ENCODE measurements around the gene TUSC7.

TUSC7 gene

GRCh38 chr3:116709479-116709878, at the start of gene TUSC7:
Gene TUSC7 (plus strand): TSS chr3:116709779.
- no peak for DNase-seq (ENCODE audit: low read depth)

- no peak for DNase-seq (ENCODE audit: low read depth)
Observed at GRCh38 chr3:116661196-116661595, 48.4 kb upstream of the TUSC7 start.

- no peak for DNase-seq (ENCODE audit: low read depth)
Observed at GRCh38 chr3:116663161-116664110, 46.1 kb upstream of the TUSC7 start.

GRCh38 chr3:116667324-116667723, 42.3 kb upstream of the TUSC7 start:
- DNase-seq (ENCODE audit: low read depth) = no peak

GRCh38 chr3:116667791-116668190, 41.8 kb upstream of the TUSC7 start:
- DNase-seq (ENCODE audit: low read depth) = no peak

- DNase-seq (ENCODE audit: low read depth) = no peak
Observed at GRCh38 chr3:116669576-116669975, 40.0 kb upstream of the TUSC7 start.

GRCh38 chr3:116671151-116671550, 38.4 kb upstream of the TUSC7 start:
- no peak for DNase-seq (ENCODE audit: low read depth)

- no peak for DNase-seq (ENCODE audit: low read depth)
Observed at GRCh38 chr3:116678853-116679252, 30.7 kb upstream of the TUSC7 start.

GRCh38 chr3:116691041-116691440, 18.5 kb upstream of the TUSC7 start:
- DNase-seq (ENCODE audit: low read depth) = no peak

GRCh38 chr3:116701070-116701469, 8.5 kb upstream of the TUSC7 start:
- no peak for DNase-seq (ENCODE audit: low read depth)

- DNase-seq (ENCODE audit: low read depth) = no peak
Observed at GRCh38 chr3:116702334-116702733, 7.2 kb upstream of the TUSC7 start.

GRCh38 chr3:116707531-116707930, 2.0 kb upstream of the TUSC7 start:
- DNase-seq (ENCODE audit: low read depth) = no peak

GRCh38 chr3:116716490-116716889, 6.9 kb downstream of the TUSC7 start:
- DNase-seq (ENCODE audit: low read depth) = no peak

- DNase-seq (ENCODE audit: low read depth) = no peak
Observed at GRCh38 chr3:116717566-116717965, 8.0 kb downstream of the TUSC7 start.

- DNase-seq (ENCODE audit: low read depth) = no peak
Observed at GRCh38 chr3:116728454-116728853, 18.9 kb downstream of the TUSC7 start.

GRCh38 chr3:116734243-116734642, 24.7 kb downstream of the TUSC7 start:
- DNase-seq (ENCODE audit: low read depth) = no peak

GRCh38 chr3:116739678-116740077, 30.1 kb downstream of the TUSC7 start:
- no peak for DNase-seq (ENCODE audit: low read depth)

- DNase-seq (ENCODE audit: low read depth) = no peak
Observed at GRCh38 chr3:116740293-116740692, 30.7 kb downstream of the TUSC7 start.

GRCh38 chr3:116741467-116741866, 31.9 kb downstream of the TUSC7 start:
- DNase-seq (ENCODE audit: low read depth) = no peak

GRCh38 chr3:116743062-116743461, 33.5 kb downstream of the TUSC7 start:
- no peak for DNase-seq (ENCODE audit: low read depth)

GRCh38 chr3:116749388-116749787, 39.8 kb downstream of the TUSC7 start:
- DNase-seq (ENCODE audit: low read depth) = no peak

- no peak for DNase-seq (ENCODE audit: low read depth)
Observed at GRCh38 chr3:116757315-116757714, 47.7 kb downstream of the TUSC7 start.

- DNase-seq (ENCODE audit: low read depth) = no peak
Observed at GRCh38 chr3:116759316-116759715, 49.7 kb downstream of the TUSC7 start.

All from stimulated activated CD8-positive, alpha-beta memory T cell treated with anti-CD3 and anti-CD28 coated beads, Interleukin-7, amount 100 ng/mL, for 24 hours (primary cell).